GM12878 (cell line): Measurements from ENCODE around the gene SEPTIN5.

Experiments used
- CEBPB ChIP-seq, 2 experiments: fragments of 150-350 bp in 1 of 2; IDR thresholded peaks; 2 replicates each; pipeline ENCODE4 v1.6.1; 2012 to 2014; ENCODE audit warnings: low read depth in 2 of 2, low read length in 2 of 2, borderline replicate concordance in 1 of 2, inconsistent platforms in 1 of 2
- NRF1 ChIP-seq: conservative IDR thresholded peaks from 2 replicates; pipeline ENCODE4 v1.6.1; 2011; ENCODE audit warnings: mild to moderate bottlenecking, low read depth, low read length, improper control_type of control experiment
- POLR2A ChIP-seq: IDR thresholded peaks from 2 replicates; pipeline ENCODE4 v1.6.1; 2011; ENCODE audit warnings: low read depth, mild to moderate bottlenecking, low read length
- RB1 ChIP-seq: fragments of 450-650 bp; formaldehyde crosslinking; IDR thresholded peaks from 2 replicates; pipeline ENCODE4 v1.6.1; 2017; ENCODE audit warnings: mild to moderate bottlenecking, borderline replicate concordance
- TCF12 ChIP-seq: IDR thresholded peaks from 2 replicates; pipeline ENCODE4 v1.6.1; 2011; ENCODE audit warnings: low read depth, mild to moderate bottlenecking, low read length
- TF ChIP-seq, protein P1 (sequence below), 3 experiments: IDR thresholded peaks in 2 of 3; conservative IDR thresholded peaks in 1 of 3; 2 replicates each; pipeline ENCODE4 v1.5.1; 2011; ENCODE audit warnings: low read depth in 3 of 3, low read length in 3 of 3, mild to moderate bottlenecking in 3 of 3, control low read depth in 2 of 3, moderate library complexity in 2 of 3, inconsistent platforms in 1 of 3, mixed read lengths in 1 of 3; ENCODE audit not compliant: control insufficient read depth in 2 of 3, insufficient read depth in 1 of 3; ENCODE audit errors: extremely low read depth in 1 of 3
- TF ChIP-seq, protein P2 (sequence below): fragments of 150-350 bp; IDR thresholded peaks from 2 replicates; pipeline ENCODE4 v1.6.1; 2014; ENCODE audit warnings: mild to moderate bottlenecking, low read depth, low read length
- TF ChIP-seq, protein P3 (sequence below): IDR thresholded peaks from 2 replicates; pipeline ENCODE4 v1.6.1; 2012; ENCODE audit warnings: mild to moderate bottlenecking, low read depth, low read length
- TF ChIP-seq, protein P4 (sequence below): fragments of 450-650 bp; IDR thresholded peaks from 2 replicates; pipeline ENCODE4 v1.6.1; 2018; ENCODE audit warnings: mild to moderate bottlenecking, low read depth, moderate library complexity; ENCODE audit not compliant: partially characterized antibody
- TF ChIP-seq, protein P5 (sequence below): fragments of 450-650 bp; IDR thresholded peaks from 2 replicates; pipeline ENCODE4 v1.6.1; 2017; ENCODE audit warnings: antibody characterized with exemption, mild to moderate bottlenecking, moderate library complexity

DNA sequence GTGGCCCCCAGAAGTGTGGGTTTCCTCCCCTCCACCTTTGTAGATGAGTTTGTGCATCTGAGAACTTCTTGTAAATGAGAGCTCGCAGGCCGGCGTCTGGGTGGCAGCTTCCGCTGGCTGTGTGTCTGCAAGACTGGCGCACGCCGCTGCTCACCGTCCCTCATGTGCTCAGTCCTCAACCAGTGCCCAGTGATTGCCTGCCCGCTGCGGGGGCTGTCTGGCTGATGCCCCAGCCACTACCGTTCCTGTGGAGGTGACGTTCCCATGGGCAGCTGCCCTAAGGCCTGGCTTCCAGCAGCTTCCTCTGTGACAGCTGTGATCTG, 55.1 kb downstream of the SEPTIN5 start:
- TF ChIP-seq, protein P1, sequence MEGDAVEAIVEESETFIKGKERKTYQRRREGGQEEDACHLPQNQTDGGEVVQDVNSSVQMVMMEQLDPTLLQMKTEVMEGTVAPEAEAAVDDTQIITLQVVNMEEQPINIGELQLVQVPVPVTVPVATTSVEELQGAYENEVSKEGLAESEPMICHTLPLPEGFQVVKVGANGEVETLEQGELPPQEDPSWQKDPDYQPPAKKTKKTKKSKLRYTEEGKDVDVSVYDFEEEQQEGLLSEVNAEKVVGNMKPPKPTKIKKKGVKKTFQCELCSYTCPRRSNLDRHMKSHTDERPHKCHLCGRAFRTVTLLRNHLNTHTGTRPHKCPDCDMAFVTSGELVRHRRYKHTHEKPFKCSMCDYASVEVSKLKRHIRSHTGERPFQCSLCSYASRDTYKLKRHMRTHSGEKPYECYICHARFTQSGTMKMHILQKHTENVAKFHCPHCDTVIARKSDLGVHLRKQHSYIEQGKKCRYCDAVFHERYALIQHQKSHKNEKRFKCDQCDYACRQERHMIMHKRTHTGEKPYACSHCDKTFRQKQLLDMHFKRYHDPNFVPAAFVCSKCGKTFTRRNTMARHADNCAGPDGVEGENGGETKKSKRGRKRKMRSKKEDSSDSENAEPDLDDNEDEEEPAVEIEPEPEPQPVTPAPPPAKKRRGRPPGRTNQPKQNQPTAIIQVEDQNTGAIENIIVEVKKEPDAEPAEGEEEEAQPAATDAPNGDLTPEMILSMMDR (IDR thresholded peaks at IDR 0.05 in 2 of 3, conservative IDR thresholded peaks at IDR 0.05 in 1 of 3; ENCODE audit: control insufficient read depth in 2 of 3, extremely low read depth in 1 of 3, insufficient read depth in 1 of 3, low read depth in 3 of 3, low read length in 3 of 3) = no peak
- TF ChIP-seq TCF12 (no peak), NRF1 (no peak), POLR2A (no peak), CEBPB (IDR thresholded peaks at IDR 0.05; ENCODE audit: borderline replicate concordance in 1 of 2, low read depth in 2 of 2, low read length in 2 of 2) (no peak), RB1 (no peak)
- TF ChIP-seq, protein P2, sequence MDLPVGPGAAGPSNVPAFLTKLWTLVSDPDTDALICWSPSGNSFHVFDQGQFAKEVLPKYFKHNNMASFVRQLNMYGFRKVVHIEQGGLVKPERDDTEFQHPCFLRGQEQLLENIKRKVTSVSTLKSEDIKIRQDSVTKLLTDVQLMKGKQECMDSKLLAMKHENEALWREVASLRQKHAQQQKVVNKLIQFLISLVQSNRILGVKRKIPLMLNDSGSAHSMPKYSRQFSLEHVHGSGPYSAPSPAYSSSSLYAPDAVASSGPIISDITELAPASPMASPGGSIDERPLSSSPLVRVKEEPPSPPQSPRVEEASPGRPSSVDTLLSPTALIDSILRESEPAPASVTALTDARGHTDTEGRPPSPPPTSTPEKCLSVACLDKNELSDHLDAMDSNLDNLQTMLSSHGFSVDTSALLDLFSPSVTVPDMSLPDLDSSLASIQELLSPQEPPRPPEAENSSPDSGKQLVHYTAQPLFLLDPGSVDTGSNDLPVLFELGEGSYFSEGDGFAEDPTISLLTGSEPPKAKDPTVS = no peak
- TF ChIP-seq, protein P3, sequence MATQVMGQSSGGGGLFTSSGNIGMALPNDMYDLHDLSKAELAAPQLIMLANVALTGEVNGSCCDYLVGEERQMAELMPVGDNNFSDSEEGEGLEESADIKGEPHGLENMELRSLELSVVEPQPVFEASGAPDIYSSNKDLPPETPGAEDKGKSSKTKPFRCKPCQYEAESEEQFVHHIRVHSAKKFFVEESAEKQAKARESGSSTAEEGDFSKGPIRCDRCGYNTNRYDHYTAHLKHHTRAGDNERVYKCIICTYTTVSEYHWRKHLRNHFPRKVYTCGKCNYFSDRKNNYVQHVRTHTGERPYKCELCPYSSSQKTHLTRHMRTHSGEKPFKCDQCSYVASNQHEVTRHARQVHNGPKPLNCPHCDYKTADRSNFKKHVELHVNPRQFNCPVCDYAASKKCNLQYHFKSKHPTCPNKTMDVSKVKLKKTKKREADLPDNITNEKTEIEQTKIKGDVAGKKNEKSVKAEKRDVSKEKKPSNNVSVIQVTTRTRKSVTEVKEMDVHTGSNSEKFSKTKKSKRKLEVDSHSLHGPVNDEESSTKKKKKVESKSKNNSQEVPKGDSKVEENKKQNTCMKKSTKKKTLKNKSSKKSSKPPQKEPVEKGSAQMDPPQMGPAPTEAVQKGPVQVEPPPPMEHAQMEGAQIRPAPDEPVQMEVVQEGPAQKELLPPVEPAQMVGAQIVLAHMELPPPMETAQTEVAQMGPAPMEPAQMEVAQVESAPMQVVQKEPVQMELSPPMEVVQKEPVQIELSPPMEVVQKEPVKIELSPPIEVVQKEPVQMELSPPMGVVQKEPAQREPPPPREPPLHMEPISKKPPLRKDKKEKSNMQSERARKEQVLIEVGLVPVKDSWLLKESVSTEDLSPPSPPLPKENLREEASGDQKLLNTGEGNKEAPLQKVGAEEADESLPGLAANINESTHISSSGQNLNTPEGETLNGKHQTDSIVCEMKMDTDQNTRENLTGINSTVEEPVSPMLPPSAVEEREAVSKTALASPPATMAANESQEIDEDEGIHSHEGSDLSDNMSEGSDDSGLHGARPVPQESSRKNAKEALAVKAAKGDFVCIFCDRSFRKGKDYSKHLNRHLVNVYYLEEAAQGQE = no peak
- TF ChIP-seq, protein P4, sequence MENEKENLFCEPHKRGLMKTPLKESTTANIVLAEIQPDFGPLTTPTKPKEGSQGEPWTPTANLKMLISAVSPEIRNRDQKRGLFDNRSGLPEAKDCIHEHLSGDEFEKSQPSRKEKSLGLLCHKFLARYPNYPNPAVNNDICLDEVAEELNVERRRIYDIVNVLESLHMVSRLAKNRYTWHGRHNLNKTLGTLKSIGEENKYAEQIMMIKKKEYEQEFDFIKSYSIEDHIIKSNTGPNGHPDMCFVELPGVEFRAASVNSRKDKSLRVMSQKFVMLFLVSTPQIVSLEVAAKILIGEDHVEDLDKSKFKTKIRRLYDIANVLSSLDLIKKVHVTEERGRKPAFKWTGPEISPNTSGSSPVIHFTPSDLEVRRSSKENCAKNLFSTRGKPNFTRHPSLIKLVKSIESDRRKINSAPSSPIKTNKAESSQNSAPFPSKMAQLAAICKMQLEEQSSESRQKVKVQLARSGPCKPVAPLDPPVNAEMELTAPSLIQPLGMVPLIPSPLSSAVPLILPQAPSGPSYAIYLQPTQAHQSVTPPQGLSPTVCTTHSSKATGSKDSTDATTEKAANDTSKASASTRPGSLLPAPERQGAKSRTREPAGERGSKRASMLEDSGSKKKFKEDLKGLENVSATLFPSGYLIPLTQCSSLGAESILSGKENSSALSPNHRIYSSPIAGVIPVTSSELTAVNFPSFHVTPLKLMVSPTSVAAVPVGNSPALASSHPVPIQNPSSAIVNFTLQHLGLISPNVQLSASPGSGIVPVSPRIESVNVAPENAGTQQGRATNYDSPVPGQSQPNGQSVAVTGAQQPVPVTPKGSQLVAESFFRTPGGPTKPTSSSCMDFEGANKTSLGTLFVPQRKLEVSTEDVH = no peak
- TF ChIP-seq, protein P5, sequence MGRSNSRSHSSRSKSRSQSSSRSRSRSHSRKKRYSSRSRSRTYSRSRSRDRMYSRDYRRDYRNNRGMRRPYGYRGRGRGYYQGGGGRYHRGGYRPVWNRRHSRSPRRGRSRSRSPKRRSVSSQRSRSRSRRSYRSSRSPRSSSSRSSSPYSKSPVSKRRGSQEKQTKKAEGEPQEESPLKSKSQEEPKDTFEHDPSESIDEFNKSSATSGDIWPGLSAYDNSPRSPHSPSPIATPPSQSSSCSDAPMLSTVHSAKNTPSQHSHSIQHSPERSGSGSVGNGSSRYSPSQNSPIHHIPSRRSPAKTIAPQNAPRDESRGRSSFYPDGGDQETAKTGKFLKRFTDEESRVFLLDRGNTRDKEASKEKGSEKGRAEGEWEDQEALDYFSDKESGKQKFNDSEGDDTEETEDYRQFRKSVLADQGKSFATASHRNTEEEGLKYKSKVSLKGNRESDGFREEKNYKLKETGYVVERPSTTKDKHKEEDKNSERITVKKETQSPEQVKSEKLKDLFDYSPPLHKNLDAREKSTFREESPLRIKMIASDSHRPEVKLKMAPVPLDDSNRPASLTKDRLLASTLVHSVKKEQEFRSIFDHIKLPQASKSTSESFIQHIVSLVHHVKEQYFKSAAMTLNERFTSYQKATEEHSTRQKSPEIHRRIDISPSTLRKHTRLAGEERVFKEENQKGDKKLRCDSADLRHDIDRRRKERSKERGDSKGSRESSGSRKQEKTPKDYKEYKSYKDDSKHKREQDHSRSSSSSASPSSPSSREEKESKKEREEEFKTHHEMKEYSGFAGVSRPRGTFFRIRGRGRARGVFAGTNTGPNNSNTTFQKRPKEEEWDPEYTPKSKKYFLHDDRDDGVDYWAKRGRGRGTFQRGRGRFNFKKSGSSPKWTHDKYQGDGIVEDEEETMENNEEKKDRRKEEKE = no peak
